ENCODE measurements around the gene PLA2G4F.

Gene PLA2G4F

GRCh38 chr15:42130246-42130986 is 26.0 kb downstream of the PLA2G4F start:
- no peak for DNase-seq

GRCh38 chr15:42129364-42129763 is 27.1 kb downstream of the PLA2G4F start:
- DNase-seq: no peak

DNA sequence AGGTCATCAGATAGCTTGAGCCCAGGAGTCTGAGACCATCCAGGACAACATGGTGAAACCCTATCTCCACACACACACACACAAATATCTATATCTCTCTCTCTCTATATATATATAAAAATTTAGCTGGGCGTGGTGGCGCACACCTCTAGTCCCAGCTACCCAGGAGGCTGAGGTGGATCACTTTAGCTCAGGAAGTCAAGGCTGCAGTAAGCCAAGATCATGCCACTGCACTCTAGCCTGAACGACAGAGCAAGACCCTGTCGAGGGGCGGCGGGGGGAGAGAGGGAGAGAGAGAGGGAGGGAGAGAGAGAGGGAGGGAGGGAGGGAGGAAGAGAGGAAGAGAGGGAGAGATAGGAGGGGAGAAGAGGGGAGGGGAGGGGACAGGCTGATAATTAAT is 28.0 kb downstream of the PLA2G4F start:
- DNase-seq: no peak

- DNase-seq: no peak
These were observed 32.9 kb downstream of the PLA2G4F start for GRCh38 chr15:42123546-42123945.

GRCh38 chr15:42121682-42122081 is 34.8 kb downstream of the PLA2G4F start:
- DNase-seq: no peak

DNA sequence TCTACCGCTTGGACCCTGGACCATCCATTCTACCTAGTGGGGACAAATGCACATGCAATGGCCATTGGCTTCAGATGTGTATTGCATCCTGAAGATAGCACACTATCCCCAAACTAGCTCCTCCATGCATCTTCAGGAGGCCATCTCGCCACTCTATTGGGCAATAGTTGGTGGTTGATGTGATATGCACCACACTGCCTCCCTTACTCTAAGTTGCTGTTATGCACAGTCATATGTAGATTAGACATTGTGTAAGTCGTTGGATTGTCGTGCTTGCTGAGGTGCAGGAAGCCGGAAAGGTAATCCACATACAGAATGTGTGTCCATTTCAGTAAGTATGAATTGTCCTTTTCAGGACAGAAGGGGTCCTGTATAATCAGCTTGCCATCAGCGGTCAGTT is 35.4 kb downstream of the PLA2G4F start:
- no peak for DNase-seq

- no peak for DNase-seq
These were observed 36.2 kb downstream of the PLA2G4F start for GRCh38 chr15:42120285-42120684.

GRCh38 chr15:42119446-42119760 is 37.0 kb downstream of the PLA2G4F start:
- DNase-seq: no peak

DNA sequence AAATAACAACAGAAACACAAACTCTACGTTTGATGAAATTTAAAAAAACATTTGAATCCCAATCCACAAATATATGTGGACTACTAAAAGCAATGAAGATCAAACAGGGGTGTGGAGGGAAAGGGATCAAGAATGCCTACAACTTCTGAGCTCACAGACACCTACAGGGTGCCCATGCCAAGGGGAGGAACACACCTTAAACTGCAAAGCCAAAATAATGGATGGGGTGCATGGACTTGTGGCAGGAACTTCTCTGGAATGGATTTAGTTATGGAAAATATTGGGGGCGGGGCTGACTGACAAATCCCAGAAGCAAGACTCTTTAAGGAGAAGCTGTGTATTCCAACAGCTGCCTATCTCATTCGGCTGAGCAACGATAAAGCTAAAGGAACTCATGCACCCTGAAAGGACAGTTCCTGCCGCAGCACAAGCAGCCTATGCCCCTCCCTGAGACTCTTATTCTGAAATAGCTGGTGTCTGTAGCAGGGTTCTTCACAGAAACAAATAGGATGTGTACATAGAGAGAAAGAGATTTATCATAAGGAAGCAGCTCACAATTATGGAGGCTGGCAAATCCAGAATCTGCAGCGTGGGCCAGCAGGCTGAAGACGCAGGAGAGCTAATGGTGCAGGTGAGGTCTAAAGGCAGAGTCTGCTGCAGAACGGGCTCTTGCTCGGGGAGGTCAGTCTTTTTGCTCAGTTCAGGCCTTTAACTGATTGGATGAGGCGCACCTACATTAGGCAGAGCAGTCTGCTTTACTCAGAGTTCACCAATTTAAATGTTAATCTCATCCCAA is 37.6 kb downstream of the PLA2G4F start:
- no peak for DNase-seq

GRCh38 chr15:42111924-42112323 is 44.5 kb downstream of the PLA2G4F start:
- DNase-seq: no peak

- DNase-seq: no peak
These were observed 46.1 kb downstream of the PLA2G4F start for GRCh38 chr15:42110367-42110766.

- DNase-seq: no peak
These were observed 47.6 kb downstream of the PLA2G4F start for GRCh38 chr15:42108806-42109205.

- DNase-seq: no peak
These were observed 48.2 kb downstream of the PLA2G4F start for GRCh38 chr15:42108189-42108588.

- DNase-seq: peak; percentile 22
These were observed 49.0 kb downstream of the PLA2G4F start for GRCh38 chr15:42107473-42107872.

DNA sequence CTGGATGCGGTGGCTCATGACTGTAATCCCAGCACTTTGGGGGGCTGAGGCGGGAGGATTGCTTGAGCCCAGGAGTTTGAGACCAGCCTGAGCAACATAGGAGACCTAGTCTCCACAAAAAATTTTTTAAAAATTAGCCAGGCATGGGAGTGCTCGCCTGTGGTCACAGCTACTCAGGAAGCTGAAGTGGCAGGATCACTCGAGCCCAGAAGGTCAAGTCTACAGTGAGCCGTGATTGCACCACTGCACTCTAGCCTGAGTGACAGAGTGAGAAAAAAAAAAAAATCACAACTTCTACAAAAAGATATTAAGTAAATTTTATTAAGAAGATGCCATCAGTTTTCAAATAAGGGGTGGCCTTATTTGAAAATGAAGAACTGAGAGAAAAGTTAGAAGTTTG is 50.1 kb downstream of the PLA2G4F start:
- DNase-seq: no peak

- DNase-seq: no peak
These were observed 52.1 kb downstream of the PLA2G4F start for GRCh38 chr15:42104095-42104891.

GRCh38 chr15:42102646-42103235 is 53.7 kb downstream of the PLA2G4F start:
- DNase-seq: no peak

DNA sequence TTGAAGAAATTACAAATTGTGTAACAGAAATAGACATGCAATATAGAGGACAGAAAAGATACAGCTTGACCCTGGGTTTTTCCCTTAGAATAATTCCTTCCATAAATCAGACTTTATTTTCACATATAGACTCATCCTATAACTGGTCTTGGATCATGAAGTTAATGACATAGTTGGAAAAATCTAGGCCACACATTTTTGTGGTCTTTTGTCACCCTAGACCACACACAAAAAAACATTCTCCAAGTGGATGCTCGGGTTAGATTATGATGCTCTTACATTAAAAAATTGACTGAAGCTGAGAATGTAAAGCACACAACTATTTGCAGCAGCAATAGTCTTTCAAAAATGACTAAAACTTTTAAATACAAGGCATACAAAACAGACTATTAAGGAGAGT is 54.6 kb downstream of the PLA2G4F start:
- no peak for DNase-seq

- no peak for DNase-seq
These were observed 56.2 kb downstream of the PLA2G4F start for GRCh38 chr15:42100021-42100800.

GRCh38 chr15:42097018-42097417 is 59.4 kb downstream of the PLA2G4F start:
- no peak for DNase-seq

DNA sequence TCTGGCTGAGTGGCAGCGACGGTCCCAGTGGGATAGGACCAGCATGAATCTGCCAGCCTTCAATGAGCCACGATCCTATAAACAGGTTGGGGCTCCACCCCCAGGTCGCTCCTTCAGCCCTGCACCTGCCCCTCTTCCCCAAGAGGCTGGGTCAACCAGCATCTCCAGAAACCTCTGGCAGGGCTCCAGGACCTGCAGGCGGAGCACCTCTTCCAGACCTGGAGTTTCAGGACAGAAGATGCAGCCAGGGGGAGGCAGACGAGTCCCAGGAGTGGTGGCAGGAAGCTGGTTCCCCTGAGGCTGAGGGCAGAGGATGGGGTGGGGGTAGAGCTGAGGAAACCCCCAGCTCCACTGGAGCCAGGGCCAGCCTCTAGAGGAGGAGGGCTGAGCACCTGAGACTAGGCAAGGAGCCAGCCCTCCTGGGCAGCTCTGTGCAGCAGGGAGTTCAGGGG is 61.9 kb downstream of the PLA2G4F start, which contains the start of gene PLA2G4D:
Gene PLA2G4D (minus strand): TSS at position 51 of the 452 bp plus-strand sequence. CDS start 103 bp downstream, outside the sequence.
- DNase-seq: no peak

DNA sequence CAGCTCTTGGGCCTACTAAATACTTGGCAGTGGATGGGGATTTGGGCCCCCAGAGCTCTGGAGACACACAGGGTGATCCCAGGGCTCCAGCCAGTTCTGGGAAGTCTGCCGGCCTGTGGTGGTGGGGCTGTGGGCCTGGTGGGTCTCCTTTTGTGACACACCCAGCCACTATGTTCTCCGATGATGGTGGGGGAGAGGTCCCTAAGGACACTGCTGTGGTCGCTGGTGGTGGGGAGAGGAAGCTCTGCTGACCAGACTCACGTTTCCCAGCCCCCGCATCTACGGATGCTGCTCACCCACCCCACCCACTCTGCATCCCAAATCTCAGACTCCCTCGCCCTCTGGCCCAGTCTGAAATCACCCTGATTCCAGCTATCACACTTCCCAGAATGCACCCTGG is 62.5 kb downstream of the PLA2G4F start:
- DNase-seq: no peak

All from stimulated activated naive CD4-positive, alpha-beta T cell treated with Interleukin-2 at 50 U/mL for 16 hours (primary cell).